Epithelial cell of proximal tubule (primary cell): ENCODE data around the gene GSX2. TPM values are rescaled to one million over a fixed set of nuclear protein-coding genes. Genes with fewer than 3 reads are reported as not detected.
"Not testable (repeated sequence)": the region's sequence is repeated elsewhere in the genome, so short reads cannot be mapped to it uniquely, and the experiment has no call there.

Source experiments
- DNase-seq: peaks from one replicate; pipeline ENCODE4 v3.0.0-alpha.2; 2011; ENCODE audit warnings: low read depth
- H3K4me3 ChIP-seq: 2 replicates; pipeline ENCODE4 v1.5.1; 2011; ENCODE audit warnings: low read depth, mild to moderate bottlenecking, low read length
- total RNA-seq: library from RNA; depleted of rRNA; stranded (reverse); fragments of >200 nt; gene quantifications from 2 replicates; pipeline ENCODE4 v1.2.3, GENCODE V29; 2015
- TF ChIP-seq, protein P1 (sequence below): conservative IDR thresholded peaks from 2 replicates; pipeline ENCODE4 v1.5.1; 2012; ENCODE audit warnings: low read depth, mild to moderate bottlenecking, low read length

Gene GSX2
- total RNA-seq: not detected in 2 replicates

DNA sequence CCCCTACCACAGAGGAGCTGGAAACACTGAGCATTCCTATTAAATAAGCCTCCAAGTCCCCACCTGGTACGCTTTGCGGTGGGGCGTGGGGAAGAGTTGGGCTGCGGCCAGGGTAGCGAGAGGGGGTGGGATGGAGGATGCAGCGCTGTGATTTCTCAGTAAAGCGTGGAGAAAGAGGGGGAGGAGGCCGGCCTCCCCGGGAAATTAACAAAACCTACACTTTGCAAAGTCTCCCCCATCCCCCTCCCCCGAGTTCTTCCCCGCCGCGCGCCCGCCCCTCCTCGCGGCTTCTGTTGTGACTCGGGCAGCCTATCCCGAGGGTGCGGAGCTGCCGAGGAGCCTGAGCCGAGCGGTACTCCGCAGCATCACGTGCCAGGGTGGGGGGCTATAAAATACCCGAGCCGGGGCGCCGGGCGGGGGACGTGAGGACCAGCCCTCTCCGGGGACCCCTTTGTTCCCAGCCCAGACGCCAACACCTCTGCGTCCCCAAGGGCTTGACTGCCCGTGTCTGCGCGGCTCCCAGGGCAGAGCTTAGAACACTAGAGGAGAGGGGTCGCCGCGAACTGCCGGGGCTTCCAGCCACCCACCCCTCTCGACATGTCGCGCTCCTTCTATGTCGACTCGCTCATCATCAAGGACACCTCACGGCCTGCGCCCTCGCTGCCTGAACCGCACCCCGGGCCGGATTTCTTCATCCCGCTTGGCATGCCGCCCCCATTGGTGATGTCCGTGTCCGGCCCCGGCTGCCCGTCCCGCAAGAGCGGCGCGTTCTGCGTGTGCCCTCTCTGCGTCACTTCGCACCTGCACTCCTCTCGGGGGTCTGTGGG lies at the start of gene GSX2:
Gene GSX2, plus strand, starts transcription at position 416 of the 827 bp plus-strand sequence. Its CDS starts 182 bp downstream, at position 598.
- DNase-seq: no peak
- H3K4me3 ChIP-seq: peak within 1 kb of the TSS; percentile 36
- TF ChIP-seq, protein P1, sequence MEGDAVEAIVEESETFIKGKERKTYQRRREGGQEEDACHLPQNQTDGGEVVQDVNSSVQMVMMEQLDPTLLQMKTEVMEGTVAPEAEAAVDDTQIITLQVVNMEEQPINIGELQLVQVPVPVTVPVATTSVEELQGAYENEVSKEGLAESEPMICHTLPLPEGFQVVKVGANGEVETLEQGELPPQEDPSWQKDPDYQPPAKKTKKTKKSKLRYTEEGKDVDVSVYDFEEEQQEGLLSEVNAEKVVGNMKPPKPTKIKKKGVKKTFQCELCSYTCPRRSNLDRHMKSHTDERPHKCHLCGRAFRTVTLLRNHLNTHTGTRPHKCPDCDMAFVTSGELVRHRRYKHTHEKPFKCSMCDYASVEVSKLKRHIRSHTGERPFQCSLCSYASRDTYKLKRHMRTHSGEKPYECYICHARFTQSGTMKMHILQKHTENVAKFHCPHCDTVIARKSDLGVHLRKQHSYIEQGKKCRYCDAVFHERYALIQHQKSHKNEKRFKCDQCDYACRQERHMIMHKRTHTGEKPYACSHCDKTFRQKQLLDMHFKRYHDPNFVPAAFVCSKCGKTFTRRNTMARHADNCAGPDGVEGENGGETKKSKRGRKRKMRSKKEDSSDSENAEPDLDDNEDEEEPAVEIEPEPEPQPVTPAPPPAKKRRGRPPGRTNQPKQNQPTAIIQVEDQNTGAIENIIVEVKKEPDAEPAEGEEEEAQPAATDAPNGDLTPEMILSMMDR: no peak

GRCh38 chr4:54050214-54050904 lies 49.6 kb upstream of the GSX2 start:
- H3K4me3 ChIP-seq: no peak overlapping the region
- TF ChIP-seq, protein P1: no peak
- no peak for DNase-seq

GRCh38 chr4:54053322-54053721 lies 46.6 kb upstream of the GSX2 start:
- H3K4me3 ChIP-seq, DNase-seq: not testable (repeated sequence)

GRCh38 chr4:54054501-54054900 lies 45.5 kb upstream of the GSX2 start:
- DNase-seq: no peak
- TF ChIP-seq, protein P1: no peak
- H3K4me3 ChIP-seq: no peak overlapping the region

GRCh38 chr4:54055494-54055893 lies 44.5 kb upstream of the GSX2 start:
- TF ChIP-seq, protein P1: no peak
- no peak for DNase-seq

GRCh38 chr4:54056360-54056759 lies 43.6 kb upstream of the GSX2 start:
- no peak for DNase-seq
- TF ChIP-seq, protein P1: no peak
- no peak overlapping the region for H3K4me3 ChIP-seq

More at GRCh38 chr4:54055494-54055893, 44.5 kb upstream of the GSX2 start:
- H3K4me3 ChIP-seq: no peak overlapping the region

DNA sequence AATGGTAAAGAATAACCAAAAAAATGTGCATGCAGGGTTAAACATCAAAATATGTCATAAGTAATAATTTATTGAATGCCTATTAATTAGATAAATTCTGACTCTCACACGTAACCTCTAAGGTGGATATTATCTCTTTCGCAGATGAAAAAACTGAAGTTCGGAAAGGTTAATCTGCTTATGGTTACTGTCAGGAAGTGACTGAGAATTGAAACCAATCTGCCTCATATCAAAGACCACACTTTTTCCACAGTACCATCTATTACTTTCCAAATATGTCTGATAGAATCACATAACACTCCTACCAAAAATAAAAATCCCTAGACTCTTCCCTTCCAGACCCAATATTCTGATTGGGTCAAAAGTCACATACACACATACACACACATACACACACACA lies 41.8 kb upstream of the GSX2 start:
- DNase-seq: no peak
- TF ChIP-seq, protein P1: no peak
- no peak overlapping the region for H3K4me3 ChIP-seq
